ENCODE results near the gene AP3D1. TPM values are rescaled to one million over a fixed set of nuclear protein-coding genes. Genes with fewer than 3 reads are reported as not detected.

AP3D1 gene
- total RNA-seq, 4 donors from 2014 or later, result 71.0 to 139 (median 99.0) TPM

GRCh38 chr19:2198317-2198716 lies 47.0 kb upstream of the AP3D1 start:
- ATAC-seq, result no peak
- intact Hi-C loops (cut with DNase I; ENCODE audit: low total_unique reads), result no loop called here

DNA sequence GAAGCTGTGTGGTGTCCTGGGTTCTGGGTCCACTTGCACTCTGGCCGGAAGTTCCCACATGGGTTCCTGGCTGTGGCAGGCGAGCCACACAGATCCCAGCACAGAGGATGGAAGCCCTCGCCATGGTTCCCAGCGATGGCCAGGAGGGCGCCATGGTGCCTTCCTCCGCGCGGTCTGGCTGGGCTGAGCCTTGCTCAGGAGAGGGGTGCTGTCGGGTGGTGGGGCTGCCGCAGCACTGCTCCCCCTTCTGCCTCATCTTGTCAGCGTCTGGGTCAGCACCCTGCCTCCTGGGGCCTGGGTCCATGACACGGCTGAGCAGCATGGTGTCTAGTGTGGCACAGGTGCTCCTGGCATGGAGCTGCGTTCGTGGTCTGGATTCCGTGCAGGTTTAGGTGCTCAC lies 45.9 kb upstream of the AP3D1 start:
- H3K36me3 ChIP-seq, result peaks cover 0 to 34% of the 10 kb centered on the region in 2 donors
- ATAC-seq, result no peak
- no peak overlapping the region for H3K4me3 ChIP-seq
- H3K9me3 ChIP-seq, result no peaks in the 10 kb centered on the region
- no peaks in the 10 kb centered on the region for H3K4me1 ChIP-seq
- H3K27ac ChIP-seq, result no peak overlapping the region
- in situ Hi-C loops (cut with MboI; ENCODE audit: low sequenced_read_pairs in 4 of 4) (no loop called here), intact Hi-C loops (cut with DNase I; ENCODE audit: low total_unique reads) (no loop called here)
- DNase-seq, result no peak
- H3K27me3 ChIP-seq, result no peaks in the 10 kb centered on the region
- TF ChIP-seq, protein P1, sequence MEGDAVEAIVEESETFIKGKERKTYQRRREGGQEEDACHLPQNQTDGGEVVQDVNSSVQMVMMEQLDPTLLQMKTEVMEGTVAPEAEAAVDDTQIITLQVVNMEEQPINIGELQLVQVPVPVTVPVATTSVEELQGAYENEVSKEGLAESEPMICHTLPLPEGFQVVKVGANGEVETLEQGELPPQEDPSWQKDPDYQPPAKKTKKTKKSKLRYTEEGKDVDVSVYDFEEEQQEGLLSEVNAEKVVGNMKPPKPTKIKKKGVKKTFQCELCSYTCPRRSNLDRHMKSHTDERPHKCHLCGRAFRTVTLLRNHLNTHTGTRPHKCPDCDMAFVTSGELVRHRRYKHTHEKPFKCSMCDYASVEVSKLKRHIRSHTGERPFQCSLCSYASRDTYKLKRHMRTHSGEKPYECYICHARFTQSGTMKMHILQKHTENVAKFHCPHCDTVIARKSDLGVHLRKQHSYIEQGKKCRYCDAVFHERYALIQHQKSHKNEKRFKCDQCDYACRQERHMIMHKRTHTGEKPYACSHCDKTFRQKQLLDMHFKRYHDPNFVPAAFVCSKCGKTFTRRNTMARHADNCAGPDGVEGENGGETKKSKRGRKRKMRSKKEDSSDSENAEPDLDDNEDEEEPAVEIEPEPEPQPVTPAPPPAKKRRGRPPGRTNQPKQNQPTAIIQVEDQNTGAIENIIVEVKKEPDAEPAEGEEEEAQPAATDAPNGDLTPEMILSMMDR (IDR thresholded peaks at IDR 0.05 in 4 of 5, conservative IDR thresholded peaks at IDR 0.05 in 1 of 5), result no peak
- TF ChIP-seq POLR2A (IDR thresholded peaks at IDR 0.05), result no peak

More at GRCh38 chr19:2198317-2198716, 47.0 kb upstream of the AP3D1 start:
- no peak overlapping the region for H3K27ac ChIP-seq
- H3K4me3 ChIP-seq, result no peak overlapping the region
- DNase-seq, result no peak
- no peaks in the 10 kb centered on the region for H3K27me3 ChIP-seq
- no peaks in the 10 kb centered on the region for H3K9me3 ChIP-seq
- in situ Hi-C loops (cut with MboI; ENCODE audit: low sequenced_read_pairs in 4 of 4), result no loop called here
- TF ChIP-seq, protein P1 (IDR thresholded peaks at IDR 0.05 in 4 of 5, conservative IDR thresholded peaks at IDR 0.05 in 1 of 5), result no peak
- no peak for TF ChIP-seq POLR2A (IDR thresholded peaks at IDR 0.05)
- no peaks in the 10 kb centered on the region for H3K4me1 ChIP-seq
- peaks cover 0 to 29% of the 10 kb centered on the region in 2 donors for H3K36me3 ChIP-seq

GRCh38 chr19:2195914-2196313 lies 44.5 kb upstream of the AP3D1 start:
- Histone ChIP-seq H3K27ac (no peak overlapping the region), H3K27me3 (no peaks in the 10 kb centered on the region), H3K9me3 (no peaks in the 10 kb centered on the region), H3K4me1 (no peaks in the 10 kb centered on the region), H3K36me3 (peaks cover 0 to 40% of the 10 kb centered on the region in 2 donors), H3K4me3 (no peak overlapping the region)
- in situ Hi-C loops (cut with MboI; ENCODE audit: low sequenced_read_pairs in 4 of 4), result no loop called here
- TF ChIP-seq POLR2A (IDR thresholded peaks at IDR 0.05), result no peak
- TF ChIP-seq, protein P1 (IDR thresholded peaks at IDR 0.05 in 4 of 5, conservative IDR thresholded peaks at IDR 0.05 in 1 of 5), result no peak
- DNase-seq (no peak), ATAC-seq (no peak)
- intact Hi-C loops (cut with DNase I; ENCODE audit: low total_unique reads), result no loop called here

- ATAC-seq (no peak), DNase-seq (no peak)
- Histone ChIP-seq H3K27ac (no peak overlapping the region), H3K4me3 (no peak overlapping the region), H3K27me3 (no peaks in the 10 kb centered on the region), H3K9me3 (no peaks in the 10 kb centered on the region), H3K36me3 (peaks cover 0 to 40% of the 10 kb centered on the region in 2 donors), H3K4me1 (no peaks in the 10 kb centered on the region)
- intact Hi-C loops (cut with DNase I; ENCODE audit: low total_unique reads), result no loop called here
- in situ Hi-C loops (cut with MboI; ENCODE audit: low sequenced_read_pairs in 4 of 4), result no loop called here
- TF ChIP-seq POLR2A (IDR thresholded peaks at IDR 0.05), result no peak
- TF ChIP-seq, protein P1 (IDR thresholded peaks at IDR 0.05 in 4 of 5, conservative IDR thresholded peaks at IDR 0.05 in 1 of 5), result no peak
Observed at GRCh38 chr19:2195361-2195760, 44.0 kb upstream of the AP3D1 start.

- ATAC-seq (no peak), DNase-seq (no peak)
- Histone ChIP-seq H3K4me3 (no peak overlapping the region), H3K9me3 (no peaks in the 10 kb centered on the region), H3K4me1 (no peaks in the 10 kb centered on the region), H3K27me3 (no peaks in the 10 kb centered on the region), H3K36me3 (peaks cover 0 to 40% of the 10 kb centered on the region in 2 donors), H3K27ac (no peak overlapping the region)
- intact Hi-C loops (cut with DNase I; ENCODE audit: low total_unique reads), result no loop called here
- in situ Hi-C loops (cut with MboI; ENCODE audit: low sequenced_read_pairs in 4 of 4), result no loop called here
- TF ChIP-seq POLR2A (IDR thresholded peaks at IDR 0.05), result no peak
- TF ChIP-seq, protein P1 (IDR thresholded peaks at IDR 0.05 in 4 of 5, conservative IDR thresholded peaks at IDR 0.05 in 1 of 5), result no peak
Observed at GRCh38 chr19:2194513-2195078, 43.2 kb upstream of the AP3D1 start.
